CD4-positive, alpha-beta T cell treated with Interleukin-10 for 1 hour (primary cell): ENCODE measurements around the gene TMED4.

Source experiments
- DNase-seq: peaks from one replicate; pipeline ENCODE4 v3.0.0-alpha.2; 2020

The TMED4 gene

GRCh38 chr7:44539669-44540506 lies 42.1 kb downstream of the TMED4 start:
- DNase-seq: no peak

GRCh38 chr7:44538798-44539668 lies 43.0 kb downstream of the TMED4 start:
- no peak for DNase-seq

- DNase-seq: no peak
Measured at GRCh38 chr7:44538093-44538797, 43.8 kb downstream of the TMED4 start.

GRCh38 chr7:44537442-44537841 lies 44.6 kb downstream of the TMED4 start:
- DNase-seq: no peak

GRCh38 chr7:44536090-44536489 lies 45.9 kb downstream of the TMED4 start:
- DNase-seq: no peak

GRCh38 chr7:44535348-44536064 lies 46.5 kb downstream of the TMED4 start:
- DNase-seq: no peak

GRCh38 chr7:44534501-44534900 lies 47.5 kb downstream of the TMED4 start:
- DNase-seq: peak; percentile 47

GRCh38 chr7:44534087-44534486 lies 47.9 kb downstream of the TMED4 start:
- DNase-seq: no peak

- DNase-seq: no peak
Measured at GRCh38 chr7:44533301-44534055, 48.6 kb downstream of the TMED4 start.

- DNase-seq: no peak
Measured at GRCh38 chr7:44531421-44532380, 50.3 kb downstream of the TMED4 start.

- no peak for DNase-seq
Measured at GRCh38 chr7:44530990-44531389, 51.0 kb downstream of the TMED4 start.
